NCI-H2029 treated with DMSO at 0.1 percent for 48 hours (cell line): ENCODE measurements around the gene NACA2.
"Not testable (repeated sequence)": the region's sequence is repeated elsewhere in the genome, so short reads cannot be mapped to it uniquely, and the experiment has no call there.

Experiments used
- DNase-seq: peaks from one replicate; lab custom pipeline; 2025; lab: John Stamatoyannopoulos, UW

The NACA2 gene

GRCh38 chr17:61575983-61576382, 15.0 kb downstream of the NACA2 start:
- no peak for DNase-seq

DNA sequence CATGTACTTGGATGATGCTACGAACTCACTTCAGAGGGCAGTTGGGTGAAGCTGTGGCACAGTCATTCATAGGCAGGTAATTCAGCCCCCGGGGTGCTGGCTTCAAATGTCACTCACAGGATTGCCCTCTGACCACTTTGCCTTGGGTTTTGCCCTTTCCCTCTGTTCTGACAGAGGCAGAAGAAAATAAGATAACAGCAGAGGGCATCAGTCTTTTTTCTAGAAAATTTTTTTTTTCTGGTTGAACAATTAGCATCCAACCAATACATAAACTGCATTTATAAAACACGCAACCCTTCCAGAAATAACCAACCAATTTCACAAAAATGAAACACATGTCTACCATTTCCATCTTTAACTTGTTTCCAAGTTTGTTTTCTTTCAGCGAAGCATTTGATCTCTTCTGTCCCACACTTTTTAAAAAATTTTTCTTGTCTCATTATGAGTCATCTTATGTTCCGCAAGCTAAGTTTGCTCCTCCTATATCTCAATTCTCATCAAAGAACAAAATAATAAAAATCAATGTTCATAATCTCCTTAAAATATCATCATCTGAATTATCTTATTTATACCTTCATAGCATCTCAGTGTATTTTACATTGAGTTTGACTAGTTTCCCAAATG, 15.6 kb downstream of the NACA2 start:
- no peak for DNase-seq

- DNase-seq = no peak
These were observed 16.3 kb downstream of the NACA2 start for GRCh38 chr17:61574542-61575351.

- DNase-seq = not testable (repeated sequence)
These were observed 18.5 kb downstream of the NACA2 start for GRCh38 chr17:61572547-61572946.

DNA sequence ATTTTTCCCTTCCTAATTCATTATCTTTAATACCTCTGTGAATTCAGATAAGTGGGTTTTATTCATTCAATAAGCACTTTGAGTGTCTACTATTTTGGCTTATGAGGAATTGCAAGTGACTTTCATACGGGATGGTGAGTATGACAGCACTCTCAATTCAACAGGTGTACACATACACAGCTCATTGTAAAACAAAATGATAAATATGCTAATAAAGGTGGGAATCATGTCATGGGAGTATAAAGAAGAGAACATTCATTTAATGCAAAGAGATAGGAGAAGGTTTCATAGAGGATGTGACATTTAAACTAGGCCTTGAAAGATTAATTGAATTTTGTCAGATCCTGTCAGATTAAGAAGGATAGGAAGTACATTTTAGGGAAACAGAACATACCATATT, 19.4 kb downstream of the NACA2 start:
- no peak for DNase-seq

GRCh38 chr17:61570118-61570517, 20.9 kb downstream of the NACA2 start:
- DNase-seq = no peak

DNA sequence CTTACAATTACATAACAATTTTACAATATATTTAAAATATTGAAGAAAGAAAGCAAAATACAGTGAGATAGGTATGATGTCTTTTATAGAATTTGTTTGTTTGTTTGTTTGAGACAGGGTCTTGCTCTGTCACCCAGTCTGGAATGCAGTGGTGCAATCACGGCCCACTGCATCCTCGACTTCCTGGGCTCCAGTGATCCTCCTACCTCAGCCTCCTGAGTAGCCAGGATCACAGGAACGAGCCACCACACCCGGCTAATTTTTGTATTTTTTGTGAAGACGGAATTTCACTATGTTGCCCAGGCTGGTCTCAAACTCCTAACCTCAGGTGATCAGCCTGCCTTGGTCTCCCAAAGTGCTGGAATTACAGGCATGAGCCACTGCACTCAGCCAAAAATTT, 21.5 kb downstream of the NACA2 start:
- not testable (repeated sequence) for DNase-seq

GRCh38 chr17:61568219-61569072, 22.6 kb downstream of the NACA2 start:
- DNase-seq = no peak

GRCh38 chr17:61567045-61567802, 23.8 kb downstream of the NACA2 start:
- no peak for DNase-seq

DNA sequence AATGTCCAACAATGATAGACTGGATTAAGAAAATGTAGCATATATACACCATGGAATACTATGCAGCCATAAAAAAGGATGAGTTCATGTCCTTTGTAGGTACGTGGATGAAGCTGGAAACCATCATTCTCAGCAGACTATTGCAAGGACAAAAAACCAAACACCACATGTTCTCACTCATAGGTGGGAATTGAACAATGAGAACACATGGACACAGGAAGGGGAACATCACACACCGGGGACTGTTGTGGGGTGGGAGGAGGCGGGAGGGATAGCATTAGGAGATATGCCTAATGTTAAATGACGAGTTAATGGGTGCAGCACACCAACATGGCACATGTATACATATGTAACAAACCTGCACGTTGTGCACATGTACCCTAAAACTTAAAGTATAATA, 24.6 kb downstream of the NACA2 start:
- not testable (repeated sequence) for DNase-seq

GRCh38 chr17:61565850-61566249, 25.2 kb downstream of the NACA2 start:
- not testable (repeated sequence) for DNase-seq

DNA sequence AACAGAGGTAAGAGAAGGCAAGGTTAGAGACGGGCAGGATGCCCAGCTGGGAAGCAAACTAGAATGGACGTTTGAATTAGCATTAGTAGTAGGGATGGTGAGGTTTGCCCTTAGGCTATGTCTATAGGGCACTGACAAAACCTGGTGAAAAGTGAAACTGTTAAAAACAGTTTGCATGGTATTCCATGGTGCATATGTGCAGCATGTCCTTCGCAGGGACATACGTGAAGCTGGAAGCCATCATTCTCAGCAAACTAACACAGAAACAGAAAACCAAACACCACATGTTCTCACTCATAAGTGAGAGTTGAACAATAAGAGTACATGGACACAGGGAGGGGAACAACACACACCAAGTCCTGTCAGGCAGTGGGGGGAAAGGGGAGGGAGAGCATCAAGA, 25.8 kb downstream of the NACA2 start:
- no peak for DNase-seq

DNA sequence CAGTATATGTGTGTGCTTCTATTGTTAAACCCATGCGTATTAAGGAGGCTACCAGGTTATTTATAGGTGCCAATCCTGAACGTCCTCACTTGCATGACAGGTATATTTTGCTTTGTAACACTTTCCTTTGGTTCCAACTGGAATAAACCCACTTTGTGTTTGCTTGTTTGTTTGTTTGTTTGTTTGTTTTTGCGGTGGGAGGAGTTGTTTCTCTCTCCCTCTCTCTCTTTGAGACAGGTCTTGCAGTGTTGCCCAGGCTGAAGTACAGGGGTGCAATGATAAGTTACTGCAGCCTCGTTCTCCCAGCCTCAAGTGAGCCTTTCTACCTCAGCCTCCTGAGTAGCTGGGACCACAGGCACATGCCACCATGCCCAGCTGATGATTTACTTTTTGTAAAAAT, 28.7 kb downstream of the NACA2 start:
- DNase-seq = no peak

- no peak for DNase-seq
These were observed 29.7 kb downstream of the NACA2 start for GRCh38 chr17:61561354-61561753.

- DNase-seq = no peak
These were observed 30.9 kb downstream of the NACA2 start for GRCh38 chr17:61560071-61560470.

GRCh38 chr17:61556224-61557188, 34.5 kb downstream of the NACA2 start:
- DNase-seq = no peak

DNA sequence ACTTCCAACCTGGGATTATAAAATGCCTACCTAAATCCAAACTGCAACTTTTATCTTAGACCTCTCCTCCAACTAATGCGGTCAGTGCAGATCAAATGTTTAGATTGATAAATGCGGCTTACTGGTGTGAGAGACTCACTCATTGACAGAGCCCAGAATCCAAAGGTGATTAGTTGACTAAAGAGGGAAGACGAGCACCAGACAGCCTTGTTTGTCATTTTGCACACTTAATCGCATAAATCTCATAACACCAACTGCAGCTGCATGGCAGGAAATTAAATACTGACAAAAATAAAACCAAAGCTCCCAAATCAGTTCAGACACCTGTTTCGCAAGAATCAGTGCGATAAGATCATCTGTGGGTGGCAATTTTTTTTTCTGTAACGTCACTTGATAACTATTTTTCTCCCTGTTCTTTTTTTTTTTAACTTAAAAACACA, 35.9 kb downstream of the NACA2 start:
- no peak for DNase-seq

GRCh38 chr17:61554209-61554608, 36.8 kb downstream of the NACA2 start:
- no peak for DNase-seq

DNA sequence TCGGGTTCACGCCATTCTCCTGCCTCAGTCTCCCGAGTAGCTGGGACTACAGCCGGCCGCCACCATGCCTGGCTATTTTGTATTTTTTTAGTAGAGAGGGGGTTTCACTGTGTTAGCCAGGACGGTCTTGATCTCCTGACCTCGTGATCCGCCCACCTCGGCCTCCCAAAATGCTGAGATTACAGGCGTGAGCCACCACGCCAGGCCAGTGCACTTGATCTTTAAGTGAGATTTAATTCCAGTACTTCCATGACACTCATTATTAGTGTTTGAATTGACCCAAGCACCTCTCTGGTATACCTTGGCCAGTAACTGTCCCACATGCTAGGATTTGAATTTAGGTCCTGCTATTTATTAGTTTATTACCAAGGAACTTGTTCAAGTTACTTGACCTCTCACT, 38.5 kb downstream of the NACA2 start:
- not testable (repeated sequence) for DNase-seq

- DNase-seq = no peak
These were observed 39.7 kb downstream of the NACA2 start for GRCh38 chr17:61551255-61551742.

GRCh38 chr17:61547113-61547512, 43.9 kb downstream of the NACA2 start:
- DNase-seq = no peak
